GM20431 (cell line): Measurements from ENCODE around the gene OR13J1.

ENCODE experiments used
- in situ Hi-C: fragments of 300-500 bp; cut with MseI, MboI; formaldehyde crosslinking; loops from one replicate; pipeline ENCODE4 v1.15.0; 2020; ENCODE audit warnings: low sequenced_read_pairs; ENCODE audit not compliant: unreplicated experiment

OR13J1 gene

DNA sequence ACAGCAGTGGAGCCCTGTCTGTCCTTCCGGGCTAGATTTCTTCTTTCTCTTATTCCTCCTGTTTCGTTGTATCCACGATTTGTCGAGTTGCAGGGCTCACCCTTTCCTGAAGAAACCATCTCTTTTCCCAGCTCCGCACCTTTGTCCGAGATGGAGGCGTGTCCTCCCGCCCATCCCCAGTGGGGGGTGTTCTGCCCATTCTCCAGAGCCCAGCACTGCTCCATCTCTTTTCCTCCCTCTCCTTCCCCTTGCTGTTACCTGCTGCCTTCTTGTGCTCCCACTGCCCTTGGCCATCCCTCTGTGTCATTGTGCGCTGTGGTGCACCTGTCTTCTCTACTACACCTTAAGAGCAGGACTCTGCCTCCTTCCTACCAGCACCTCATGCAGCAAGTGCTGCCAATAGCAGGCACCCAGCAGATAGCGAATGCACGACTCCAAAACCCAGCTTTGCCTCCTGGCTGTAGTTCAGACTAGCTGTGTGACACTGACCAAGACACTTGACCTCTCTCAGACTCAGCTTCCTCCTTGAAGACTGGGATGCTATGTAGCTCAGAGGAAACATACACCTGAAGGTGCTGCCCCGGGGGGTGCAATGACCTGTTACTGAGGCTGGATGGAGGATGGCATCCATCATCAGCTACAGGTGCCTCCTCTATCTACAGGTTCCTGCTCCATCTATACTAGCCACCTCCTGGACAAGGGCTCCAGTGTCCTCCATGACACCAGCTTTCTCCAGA is 8.9 kb downstream of the OR13J1 start:
- in situ Hi-C loops: no loop called here

GRCh38 chr9:35859990-35860339 is 10.2 kb downstream of the OR13J1 start:
- in situ Hi-C loops: no loop called here

GRCh38 chr9:35859310-35859989 is 10.8 kb downstream of the OR13J1 start:
- in situ Hi-C loops: no loop called here

DNA sequence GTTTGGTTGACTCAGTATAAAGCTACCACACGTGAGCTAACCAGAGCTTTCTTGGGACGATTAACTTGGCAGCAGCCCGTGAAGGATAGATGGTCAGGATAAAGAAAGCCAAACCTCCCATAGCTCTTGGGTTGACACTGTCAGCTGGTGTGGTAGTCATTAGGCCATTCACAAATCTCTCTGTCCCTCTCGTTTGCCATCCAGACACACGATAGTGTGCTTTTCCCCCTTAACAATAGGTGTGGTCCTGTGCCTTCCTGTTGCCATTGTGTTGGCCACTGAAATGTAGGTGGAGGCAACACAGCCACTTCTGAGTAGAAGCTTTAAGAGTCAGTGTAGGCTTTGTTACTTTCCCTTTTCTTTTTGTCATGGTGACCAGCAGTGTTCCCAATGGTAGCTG is 11.7 kb downstream of the OR13J1 start:
- in situ Hi-C loops: no loop called here

DNA sequence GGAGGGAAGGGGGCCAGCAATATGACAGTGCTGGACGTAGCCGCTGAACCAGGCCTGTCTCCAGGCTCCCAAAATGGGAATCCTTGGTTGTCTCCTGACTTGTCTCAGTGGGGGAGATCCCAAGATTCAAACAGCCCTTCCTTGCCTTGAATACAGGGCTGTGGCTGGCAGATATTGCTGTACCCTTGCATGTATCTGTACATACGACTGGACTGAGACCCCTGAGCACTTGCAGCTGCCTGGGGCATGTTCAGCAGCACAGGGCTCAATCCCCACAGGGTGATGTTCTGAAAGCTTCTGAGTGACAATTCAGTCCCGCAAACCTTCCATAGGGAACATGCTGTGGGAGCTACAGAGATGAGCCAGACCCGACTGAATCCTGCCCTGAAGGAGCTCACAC is 13.3 kb downstream of the OR13J1 start:
- in situ Hi-C loops: no loop called here

- in situ Hi-C loops: no loop called here
These were observed 14.0 kb downstream of the OR13J1 start for GRCh38 chr9:35856206-35856605.

GRCh38 chr9:35854091-35854762 is 16.0 kb downstream of the OR13J1 start:
- in situ Hi-C loops: no loop called here

GRCh38 chr9:35852876-35853865 is 17.0 kb downstream of the OR13J1 start:
- in situ Hi-C loops: no loop called here

DNA sequence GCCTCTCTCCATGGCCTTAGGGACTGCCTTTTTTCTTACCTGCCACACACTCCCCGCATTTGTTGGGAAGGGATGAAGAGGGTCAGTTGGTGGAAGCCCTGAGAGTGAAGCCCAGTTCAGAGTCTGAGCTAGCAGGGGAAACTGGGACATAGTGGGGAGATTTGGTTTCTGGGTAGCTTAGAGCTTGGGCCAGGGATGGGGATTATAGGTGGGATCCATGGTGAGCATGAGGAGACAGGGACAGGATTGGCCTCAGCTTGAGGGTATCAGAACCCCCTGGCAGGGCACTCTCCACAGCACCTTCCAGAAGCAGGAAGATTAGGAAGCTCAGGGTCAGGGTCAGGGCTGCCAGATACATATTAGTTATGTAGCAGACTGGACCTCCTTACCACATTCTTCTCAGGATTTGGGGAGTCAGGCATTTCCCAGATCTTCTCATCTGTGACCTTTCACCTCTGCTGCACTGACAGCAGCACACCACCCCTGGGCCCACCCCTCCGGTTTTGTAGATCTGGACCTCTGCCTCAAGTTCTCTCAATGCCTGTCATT is 17.9 kb downstream of the OR13J1 start:
- in situ Hi-C loops: no loop called here

DNA sequence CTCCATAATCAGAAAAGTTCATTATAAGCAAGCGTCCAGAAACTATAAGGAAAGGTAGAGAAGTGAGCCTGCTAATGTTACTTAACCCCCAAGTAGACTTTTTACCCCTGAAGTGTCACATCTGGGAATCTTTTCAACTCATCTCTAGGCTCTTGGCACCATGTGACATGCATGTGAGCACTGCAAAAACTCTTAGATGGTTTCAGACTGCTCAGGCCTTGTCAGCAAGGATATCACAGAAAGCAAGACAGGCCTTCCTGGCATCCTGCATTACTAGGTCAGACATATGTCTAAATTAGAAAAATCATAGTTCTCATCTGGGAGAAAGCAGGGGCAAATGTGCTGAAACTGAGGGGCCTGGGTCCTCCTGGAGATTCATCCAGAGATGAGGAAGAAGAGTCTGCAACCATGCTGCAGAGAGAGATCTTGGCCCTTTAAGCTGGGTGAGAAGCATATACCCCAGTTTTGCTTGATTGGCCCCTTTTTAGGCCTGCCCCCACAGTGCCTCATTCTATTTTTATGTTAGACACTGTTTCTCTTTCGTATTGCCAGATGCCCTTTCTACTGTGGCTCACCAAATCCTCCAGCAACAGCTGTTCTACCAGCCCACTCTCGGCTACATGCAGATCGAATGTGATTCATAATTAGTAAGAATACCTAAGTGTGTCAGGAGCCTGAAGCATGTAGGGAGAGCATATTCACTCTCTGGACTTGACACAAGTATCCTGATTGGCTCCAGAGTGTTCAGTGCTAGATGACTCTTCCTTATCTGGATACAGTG is 22.2 kb downstream of the OR13J1 start:
- in situ Hi-C loops: no loop called here

DNA sequence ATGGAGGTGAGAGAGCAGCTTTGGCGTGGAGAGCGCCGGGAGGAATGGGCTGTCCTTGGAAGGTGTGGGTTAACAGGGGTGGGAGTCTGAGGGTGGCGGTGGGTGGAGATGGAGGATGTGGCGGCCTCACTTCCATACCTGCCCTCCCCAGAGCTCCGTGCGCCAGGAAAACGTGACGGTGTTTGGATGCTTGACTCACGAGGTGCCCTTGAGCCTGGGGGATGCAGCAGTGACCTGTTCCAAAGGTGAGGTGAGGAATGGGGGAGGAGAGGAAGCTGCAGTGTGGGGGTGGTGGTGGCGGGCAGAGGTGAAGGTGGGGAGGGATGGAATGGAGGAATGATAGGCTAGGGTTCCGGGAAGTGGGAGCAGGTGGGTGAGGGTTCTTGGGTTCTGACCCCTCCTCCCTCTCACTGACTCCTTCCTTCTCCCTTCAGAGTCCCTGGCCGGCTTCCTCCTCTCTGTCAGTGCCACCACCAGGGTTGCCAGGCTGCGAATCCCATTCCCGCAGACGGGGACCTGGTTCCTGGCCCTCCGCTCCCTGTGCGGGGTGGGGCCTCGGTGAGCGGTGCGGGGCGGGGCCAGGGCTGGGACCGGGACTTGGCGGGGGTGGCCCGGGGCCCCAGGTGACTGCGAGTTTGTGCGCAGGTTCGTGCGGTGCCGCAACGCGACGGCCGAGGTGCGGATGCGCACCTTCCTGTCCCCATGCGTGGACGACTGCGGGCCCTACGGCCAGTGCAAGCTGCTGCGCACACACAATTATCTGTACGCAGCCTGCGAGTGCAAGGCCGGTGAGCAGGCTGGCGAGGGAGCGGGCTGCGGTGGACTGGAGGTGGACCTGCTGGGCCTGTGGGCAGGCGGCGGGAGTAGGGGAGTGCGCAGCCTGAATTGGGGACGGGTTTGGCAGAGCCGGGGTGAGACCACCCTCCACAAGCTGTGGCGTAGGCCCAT is 24.1 kb downstream of the OR13J1 start:
- in situ Hi-C loops: no loop called here

- in situ Hi-C loops: no loop called here
These were observed 25.5 kb downstream of the OR13J1 start for GRCh38 chr9:35844628-35845270.

DNA sequence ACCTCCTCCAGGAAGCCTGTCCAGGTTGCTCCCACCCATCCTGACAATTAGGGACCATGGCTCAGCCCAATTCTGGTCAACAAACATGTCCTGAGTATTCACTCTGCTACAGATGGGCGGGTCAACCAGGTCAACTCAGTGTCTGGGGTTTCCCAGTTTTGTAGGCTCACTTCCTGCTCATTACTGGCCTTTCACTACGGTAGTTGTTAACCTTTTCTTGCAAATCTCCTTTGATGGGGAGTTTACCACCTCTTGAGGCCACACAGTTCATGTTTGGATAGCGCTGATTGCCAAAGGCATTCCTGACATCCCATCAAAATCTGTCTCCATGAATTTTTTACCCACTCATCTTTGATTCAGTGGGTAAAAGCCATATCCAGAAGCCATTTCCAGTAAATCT is 27.4 kb downstream of the OR13J1 start:
- in situ Hi-C loops: no loop called here

DNA sequence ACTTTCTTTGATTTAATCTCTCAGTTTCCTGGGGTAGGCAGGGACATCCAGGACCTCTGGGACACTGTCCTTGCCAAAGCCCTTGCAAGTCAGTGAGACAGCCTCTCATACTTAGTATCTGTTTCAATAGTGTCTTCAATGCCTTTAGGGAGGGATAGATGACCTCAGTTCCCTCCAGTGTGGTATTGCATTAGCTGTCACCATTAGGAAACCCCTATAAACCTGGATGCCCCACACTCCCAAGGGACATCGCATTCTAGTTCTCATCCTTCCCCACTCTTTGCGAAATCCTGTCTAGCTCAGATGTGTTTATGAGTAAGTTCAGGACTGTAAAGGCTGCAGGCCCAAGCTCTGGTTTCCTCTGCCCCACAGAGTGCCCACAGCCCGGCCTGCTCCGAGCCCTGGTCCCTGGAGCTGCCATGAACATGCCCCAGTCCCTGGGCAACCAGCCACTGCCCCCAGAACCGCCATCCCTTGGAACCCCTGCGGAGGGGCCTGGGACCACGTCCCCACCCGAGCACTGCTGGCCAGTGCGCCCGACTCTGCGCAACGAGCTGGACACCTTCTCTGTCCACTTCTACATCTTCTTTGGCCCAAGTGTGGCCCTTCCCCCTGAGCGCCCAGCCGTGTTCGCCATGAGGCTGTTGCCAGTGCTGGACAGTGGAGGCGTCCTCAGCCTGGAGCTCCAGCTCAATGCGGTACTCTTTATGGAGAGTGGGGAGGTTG is 28.0 kb downstream of the OR13J1 start:
- in situ Hi-C loops: no loop called here

GRCh38 chr9:35841645-35841900 is 28.6 kb downstream of the OR13J1 start:
- in situ Hi-C loops: no loop called here

DNA sequence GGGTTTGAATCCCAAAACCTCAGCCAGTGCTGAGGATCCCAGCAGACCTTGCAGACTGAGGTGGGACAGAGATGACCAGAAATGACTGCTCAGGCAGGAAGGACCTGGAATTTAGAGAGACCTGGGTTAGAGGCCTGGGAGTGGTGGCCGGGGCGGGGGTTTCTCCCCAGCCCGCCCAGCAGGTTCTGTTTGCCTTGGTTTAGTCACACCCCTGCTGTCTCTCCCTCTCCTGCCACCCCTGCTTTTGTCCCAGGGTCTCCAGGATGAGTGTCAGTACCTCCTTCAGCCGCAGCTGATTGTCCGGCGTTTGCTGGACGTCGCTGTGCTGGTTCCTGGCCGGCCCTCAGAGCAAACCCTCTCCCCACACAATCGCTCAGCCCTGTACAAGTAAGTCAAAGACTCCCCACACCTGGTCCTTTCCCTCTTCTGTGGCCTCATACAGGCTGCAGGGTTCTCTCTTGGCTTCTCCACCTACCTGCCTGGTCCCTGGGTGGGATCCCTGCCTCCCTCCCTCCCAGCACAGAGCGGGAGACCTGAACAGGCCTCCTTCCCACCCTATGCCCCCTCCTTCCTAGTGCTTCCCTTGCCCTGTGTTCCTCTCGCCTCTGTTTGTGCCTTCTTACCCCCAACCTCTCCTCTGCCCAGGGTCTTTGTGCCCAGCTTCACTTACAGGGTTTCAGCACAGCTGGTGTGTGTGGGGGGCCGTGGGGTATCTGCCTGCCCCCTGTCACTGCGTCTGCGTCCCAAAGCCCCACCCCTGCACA is 29.1 kb downstream of the OR13J1 start:
- in situ Hi-C loops: no loop called here

- in situ Hi-C loops: no loop called here
These were observed 30.3 kb downstream of the OR13J1 start for GRCh38 chr9:35839926-35840325.
